ENCODE results near the gene GTF2B.
A peak's percentile ranks its signal among the peaks of the same experiment; 100 is the strongest.
"Not testable (repeated sequence)": the region's sequence is repeated elsewhere in the genome, so short reads cannot be mapped to it uniquely, and the experiment has no call there.

GTF2B gene

GRCh38 chr1:88883156-88883555, 8.2 kb downstream of the GTF2B start:
- DNase-seq (ENCODE audit: low read depth), result no peak

GRCh38 chr1:88880717-88881116, 10.7 kb downstream of the GTF2B start:
- not testable (repeated sequence) for DNase-seq (ENCODE audit: low read depth)

GRCh38 chr1:88878731-88879130, 12.6 kb downstream of the GTF2B start:
- no peak for DNase-seq (ENCODE audit: low read depth)

GRCh38 chr1:88877911-88878310, 13.5 kb downstream of the GTF2B start:
- DNase-seq (ENCODE audit: low read depth), result no peak

GRCh38 chr1:88877382-88877825, 14.0 kb downstream of the GTF2B start:
- no peak for DNase-seq (ENCODE audit: low read depth)

GRCh38 chr1:88876573-88877365, 14.6 kb downstream of the GTF2B start:
- no peak for DNase-seq (ENCODE audit: low read depth)

GRCh38 chr1:88875595-88875994, 15.8 kb downstream of the GTF2B start:
- no peak for DNase-seq (ENCODE audit: low read depth)

GRCh38 chr1:88873737-88874349, 17.5 kb downstream of the GTF2B start:
- no peak for DNase-seq (ENCODE audit: low read depth)

GRCh38 chr1:88869644-88870043, 21.7 kb downstream of the GTF2B start:
- not testable (repeated sequence) for DNase-seq (ENCODE audit: low read depth)

GRCh38 chr1:88867743-88868521, 23.4 kb downstream of the GTF2B start:
- DNase-seq (ENCODE audit: low read depth), result peak; percentile 55

GRCh38 chr1:88851303-88852063, 39.9 kb downstream of the GTF2B start:
- DNase-seq (ENCODE audit: low read depth), result no peak

GRCh38 chr1:88847643-88848042, 43.7 kb downstream of the GTF2B start:
- no peak for DNase-seq (ENCODE audit: low read depth)

GRCh38 chr1:88825721-88826120, 65.6 kb downstream of the GTF2B start:
- no peak for DNase-seq (ENCODE audit: low read depth)

- not testable (repeated sequence) for DNase-seq (ENCODE audit: low read depth)
Observed at GRCh38 chr1:88819642-88820041, 71.7 kb downstream of the GTF2B start.

GRCh38 chr1:88813471-88813870, 77.9 kb downstream of the GTF2B start:
- no peak for DNase-seq (ENCODE audit: low read depth)

GRCh38 chr1:88812366-88812765, 79.0 kb downstream of the GTF2B start:
- no peak for DNase-seq (ENCODE audit: low read depth)

- no peak for DNase-seq (ENCODE audit: low read depth)
Observed at GRCh38 chr1:88803444-88803843, 87.9 kb downstream of the GTF2B start.

GRCh38 chr1:88802950-88803349, 88.4 kb downstream of the GTF2B start:
- DNase-seq (ENCODE audit: low read depth), result peak; percentile 26

Data from non-pigmented ciliary epithelial cell (primary cell).